ENCODE results near the gene STYX.
"Not testable (repeated sequence)": the region's sequence is repeated elsewhere in the genome, so short reads cannot be mapped to it uniquely, and the experiment has no call there.

Gene STYX

DNA sequence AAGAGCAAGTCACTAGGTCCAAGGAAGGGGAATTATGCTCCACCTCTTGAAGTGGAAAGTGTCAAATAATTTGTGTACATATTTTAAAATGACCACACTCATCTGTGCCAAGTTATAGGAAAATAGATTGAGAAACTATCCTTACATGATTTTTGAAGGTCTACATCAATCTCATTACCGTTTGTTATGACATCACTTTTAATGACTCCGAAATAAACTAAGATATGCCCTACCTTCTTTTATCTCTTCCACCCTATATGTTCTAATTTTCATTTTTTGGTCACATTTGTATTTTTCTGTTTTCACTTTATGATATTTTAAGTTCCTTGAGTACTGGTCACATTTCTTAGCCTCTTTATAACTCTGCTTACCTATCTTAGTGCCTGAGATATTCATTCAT, 26.3 kb upstream of the STYX start:
- peaks cover 9% of the 10 kb centered on the region for H3K36me3 ChIP-seq (replicated peaks)
- DNase-seq (ENCODE audit: low spot score in 2 of 2), result no peak
- in situ Hi-C loops (cut with MboI; ENCODE audit: low sequenced_read_pairs), result no loop called here
- H3K27me3 ChIP-seq (ENCODE audit: low read depth), result no peaks in the 10 kb centered on the region
- H3K9me3 ChIP-seq, result no peaks in the 10 kb centered on the region
- H3K4me1 ChIP-seq, result peaks cover 10% of the 10 kb centered on the region
- H3K4me3 ChIP-seq, result no peak overlapping the region

- H3K4me3 ChIP-seq, result peak overlapping the region; percentile 87
- H3K9me3 ChIP-seq, result no peaks in the 10 kb centered on the region
- no peaks in the 10 kb centered on the region for H3K27me3 ChIP-seq (ENCODE audit: low read depth)
- in situ Hi-C loops (cut with MboI; ENCODE audit: low sequenced_read_pairs), result no loop called here
- no peak for DNase-seq (ENCODE audit: low spot score in 2 of 2)
- peaks cover 10% of the 10 kb centered on the region for H3K4me1 ChIP-seq
- peaks cover 35% of the 10 kb centered on the region for H3K36me3 ChIP-seq (replicated peaks)
Measured at GRCh38 chr14:52706286-52706685, 23.7 kb upstream of the STYX start.

GRCh38 chr14:52706724-52707706, 23.0 kb upstream of the STYX start, which contains the start of gene PSMC6:
TSS of gene PSMC6 (plus strand) at chr14:52707200. CDS start at chr14:52707220, 20 bp downstream.
- Histone ChIP-seq H3K27me3 (ENCODE audit: low read depth) (no peaks in the 10 kb centered on the region), H3K4me1 (peaks cover 10% of the 10 kb centered on the region), H3K36me3 (replicated peaks) (peaks cover 41% of the 10 kb centered on the region), H3K9me3 (no peaks in the 10 kb centered on the region), H3K4me3 (peak within 1 kb of the TSS; percentile 87)
- DNase-seq (ENCODE audit: low spot score in 2 of 2), result peak; percentile 92 to 97
- in situ Hi-C loops (cut with MboI; ENCODE audit: low sequenced_read_pairs), result no loop called here

DNA sequence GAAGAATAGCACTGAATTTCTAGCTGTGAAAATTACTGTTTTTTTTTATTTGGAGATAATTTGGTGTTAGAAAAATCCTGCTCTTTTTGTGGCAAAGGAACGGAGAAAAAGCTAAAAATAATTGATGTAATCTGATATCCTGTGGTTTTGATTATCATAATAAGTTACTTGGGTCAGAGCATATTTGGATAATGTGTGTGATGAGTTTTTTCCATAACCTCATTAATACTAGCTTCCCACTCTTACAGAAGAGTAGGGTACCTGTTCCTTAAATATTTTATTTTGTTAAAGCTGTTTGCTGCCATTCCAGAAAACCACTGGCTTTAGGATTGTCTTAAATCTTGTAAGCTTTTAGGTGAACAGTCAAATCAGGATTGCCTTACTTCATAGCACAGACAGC, 18.3 kb upstream of the STYX start:
- in situ Hi-C loops (cut with MboI; ENCODE audit: low sequenced_read_pairs), result no loop called here
- H3K4me1 ChIP-seq, result peaks cover 5% of the 10 kb centered on the region
- no peaks in the 10 kb centered on the region for H3K27me3 ChIP-seq (ENCODE audit: low read depth)
- DNase-seq (ENCODE audit: low spot score in 2 of 2), result no peak
- peaks cover 81% of the 10 kb centered on the region for H3K36me3 ChIP-seq (replicated peaks)
- no peaks in the 10 kb centered on the region for H3K9me3 ChIP-seq
- H3K4me3 ChIP-seq, result no peak overlapping the region

GRCh38 chr14:52716155-52716554, 13.8 kb upstream of the STYX start:
- no peak for DNase-seq (ENCODE audit: low spot score in 2 of 2)
- Histone ChIP-seq H3K36me3 (replicated peaks) (peaks cover 86% of the 10 kb centered on the region), H3K4me1 (no peaks in the 10 kb centered on the region), H3K27me3 (ENCODE audit: low read depth) (no peaks in the 10 kb centered on the region), H3K9me3 (no peaks in the 10 kb centered on the region), H3K4me3 (no peak overlapping the region)
- in situ Hi-C loops (cut with MboI; ENCODE audit: low sequenced_read_pairs), result no loop called here

- H3K4me3 ChIP-seq, result no peak overlapping the region
- DNase-seq (ENCODE audit: low spot score in 2 of 2), result no peak
- H3K4me1 ChIP-seq, result no peaks in the 10 kb centered on the region
- in situ Hi-C loops (cut with MboI; ENCODE audit: low sequenced_read_pairs), result no loop called here
- H3K9me3 ChIP-seq, result no peaks in the 10 kb centered on the region
- peaks cover 78% of the 10 kb centered on the region for H3K36me3 ChIP-seq (replicated peaks)
- H3K27me3 ChIP-seq (ENCODE audit: low read depth), result no peaks in the 10 kb centered on the region
Measured at GRCh38 chr14:52723514-52724359, 6.2 kb upstream of the STYX start.

DNA sequence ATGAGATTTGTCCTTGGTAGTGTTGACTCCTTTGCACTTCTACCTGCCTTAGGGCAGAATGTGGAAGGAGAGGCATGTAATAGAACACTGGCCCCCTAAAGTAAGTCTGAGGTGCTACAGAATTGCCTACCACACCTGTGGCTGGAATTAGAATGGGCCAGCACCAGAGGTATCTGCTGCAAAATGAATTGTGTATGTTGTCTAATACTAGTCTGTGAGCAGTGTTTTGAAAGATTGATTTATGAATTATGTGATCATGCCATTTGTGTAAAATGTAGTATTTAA, 5.7 kb upstream of the STYX start:
- Histone ChIP-seq H3K4me1 (peaks cover under 1% of the 10 kb centered on the region; the same call in 1 of the 2 replicates), H3K9me3 (no peaks in the 10 kb centered on the region), H3K27me3 (ENCODE audit: low read depth) (no peaks in the 10 kb centered on the region), H3K4me3 (no peak overlapping the region), H3K36me3 (replicated peaks) (peaks cover 73% of the 10 kb centered on the region)
- in situ Hi-C loops (cut with MboI; ENCODE audit: low sequenced_read_pairs), result no loop called here
- DNase-seq (ENCODE audit: low spot score in 2 of 2), result no peak

- H3K4me1 ChIP-seq; H3K9me3 ChIP-seq; DNase-seq (ENCODE audit: low spot score in 2 of 2); in situ Hi-C loops (cut with MboI; ENCODE audit: low sequenced_read_pairs); H3K4me3 ChIP-seq; H3K27me3 ChIP-seq (ENCODE audit: low read depth): not testable (repeated sequence)
- peaks cover 47% of the 10 kb centered on the region for H3K36me3 ChIP-seq (replicated peaks)
Measured at GRCh38 chr14:52727509-52727908, 2.5 kb upstream of the STYX start.

- in situ Hi-C loops (cut with MboI; ENCODE audit: low sequenced_read_pairs); H3K27me3 ChIP-seq (ENCODE audit: low read depth); H3K4me3 ChIP-seq; DNase-seq (ENCODE audit: low spot score in 2 of 2); H3K9me3 ChIP-seq: not testable (repeated sequence)
- Histone ChIP-seq H3K36me3 (replicated peaks) (peaks cover 35% of the 10 kb centered on the region), H3K4me1 (peaks cover 20% of the 10 kb centered on the region)
Measured at GRCh38 chr14:52729035-52729434, 931 bp upstream of the STYX start.

GRCh38 chr14:52729585-52729924, 411 bp upstream of the STYX start:
- H3K9me3 ChIP-seq, result no peaks in the 10 kb centered on the region
- no peaks in the 10 kb centered on the region for H3K27me3 ChIP-seq (ENCODE audit: low read depth)
- H3K4me3 ChIP-seq, result no peak overlapping the region
- no peak for DNase-seq (ENCODE audit: low spot score in 2 of 2)
- in situ Hi-C loops (cut with MboI; ENCODE audit: low sequenced_read_pairs), result no loop called here
- H3K36me3 ChIP-seq (replicated peaks), result peaks cover 30% of the 10 kb centered on the region
- H3K4me1 ChIP-seq, result peaks cover 21% of the 10 kb centered on the region

GRCh38 chr14:52730709-52731111, 744 bp downstream of the STYX start:
- in situ Hi-C loops (cut with MboI; ENCODE audit: low sequenced_read_pairs), result no loop called here
- Histone ChIP-seq H3K9me3 (no peaks in the 10 kb centered on the region), H3K27me3 (ENCODE audit: low read depth) (no peaks in the 10 kb centered on the region; the same call in 1 of the 2 replicates), H3K4me1 (peaks cover 25% of the 10 kb centered on the region), H3K36me3 (replicated peaks) (peaks cover 21% of the 10 kb centered on the region), H3K4me3 (peak overlapping the region; percentile 97)
- peak in 1 of 2 experiments; percentile 58 for DNase-seq (ENCODE audit: low spot score in 2 of 2)

DNA sequence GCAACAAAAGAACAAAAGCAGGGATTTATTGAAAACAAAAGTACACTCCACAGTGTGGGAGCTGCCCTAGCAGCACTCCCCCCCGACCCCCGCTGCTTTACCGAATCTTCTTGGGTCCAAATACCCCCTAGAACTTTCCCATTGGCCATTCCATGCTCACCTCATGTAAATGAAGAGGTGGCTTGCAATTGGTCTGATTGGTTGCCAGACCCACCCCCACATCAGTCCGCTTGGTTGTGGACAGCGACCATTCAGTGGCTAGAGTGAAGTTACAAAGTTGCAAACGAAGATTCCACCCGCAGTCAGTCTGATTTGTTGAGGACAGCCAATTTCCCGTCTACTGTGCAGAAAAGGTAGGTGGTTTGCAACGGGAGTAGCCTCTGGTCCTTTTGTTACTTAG, 3.9 kb downstream of the STYX start:
- Histone ChIP-seq H3K4me3 (no peak overlapping the region), H3K4me1 (peaks cover 27% of the 10 kb centered on the region), H3K36me3 (replicated peaks) (peaks cover 4% of the 10 kb centered on the region; the same call in 1 of the 2 replicates), H3K9me3 (no peaks in the 10 kb centered on the region), H3K27me3 (ENCODE audit: low read depth) (no peaks in the 10 kb centered on the region; the same call in 1 of the 2 replicates)
- DNase-seq (ENCODE audit: low spot score in 2 of 2), result peak; percentile 4 to 56
- in situ Hi-C loops (cut with MboI; ENCODE audit: low sequenced_read_pairs), result no loop called here

DNA sequence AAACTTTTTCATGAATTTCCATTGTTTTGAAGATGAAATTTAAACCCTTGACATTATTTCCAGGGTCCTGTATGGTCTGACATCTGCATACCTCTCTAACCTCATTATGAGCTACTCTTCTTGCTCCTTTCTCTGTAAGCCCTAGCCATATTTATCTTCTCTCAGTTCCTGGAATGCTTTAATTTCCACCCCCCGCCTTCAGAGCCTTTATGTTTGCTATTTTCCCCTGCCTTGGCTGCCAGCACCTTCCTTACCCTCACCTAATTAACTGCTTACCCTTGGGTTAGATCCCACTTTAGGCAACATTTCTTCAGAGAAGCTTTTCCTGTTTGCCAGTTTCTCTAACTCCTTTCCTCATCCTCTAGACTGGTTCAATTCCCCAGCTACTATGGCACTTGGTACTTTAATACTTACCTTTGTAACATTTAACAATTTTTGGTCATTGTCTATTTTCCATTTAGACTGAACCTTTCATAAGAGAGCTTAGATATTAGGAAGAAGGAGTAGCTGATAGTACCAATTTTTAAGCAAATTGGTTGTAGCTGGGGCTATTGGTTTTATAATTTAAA, 6.0 kb downstream of the STYX start:
- no peak for DNase-seq (ENCODE audit: low spot score in 2 of 2)
- H3K36me3 ChIP-seq (replicated peaks), result peaks cover 4% of the 10 kb centered on the region; the same call in 1 of the 2 replicates
- H3K4me1 ChIP-seq, result peaks cover 27% of the 10 kb centered on the region
- in situ Hi-C loops (cut with MboI; ENCODE audit: low sequenced_read_pairs), result no loop called here
- H3K4me3 ChIP-seq, result no peak overlapping the region
- no peaks in the 10 kb centered on the region for H3K9me3 ChIP-seq
- no peaks in the 10 kb centered on the region; the same call in 1 of the 2 replicates for H3K27me3 ChIP-seq (ENCODE audit: low read depth)
